ENCODE results near the gene TMEM60.
"Not testable (repeated sequence)": the region's sequence is repeated elsewhere in the genome, so short reads cannot be mapped to it uniquely, and the experiment has no call there.

Gene TMEM60, protein sequence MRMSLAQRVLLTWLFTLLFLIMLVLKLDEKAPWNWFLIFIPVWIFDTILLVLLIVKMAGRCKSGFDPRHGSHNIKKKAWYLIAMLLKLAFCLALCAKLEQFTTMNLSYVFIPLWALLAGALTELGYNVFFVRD

DNA sequence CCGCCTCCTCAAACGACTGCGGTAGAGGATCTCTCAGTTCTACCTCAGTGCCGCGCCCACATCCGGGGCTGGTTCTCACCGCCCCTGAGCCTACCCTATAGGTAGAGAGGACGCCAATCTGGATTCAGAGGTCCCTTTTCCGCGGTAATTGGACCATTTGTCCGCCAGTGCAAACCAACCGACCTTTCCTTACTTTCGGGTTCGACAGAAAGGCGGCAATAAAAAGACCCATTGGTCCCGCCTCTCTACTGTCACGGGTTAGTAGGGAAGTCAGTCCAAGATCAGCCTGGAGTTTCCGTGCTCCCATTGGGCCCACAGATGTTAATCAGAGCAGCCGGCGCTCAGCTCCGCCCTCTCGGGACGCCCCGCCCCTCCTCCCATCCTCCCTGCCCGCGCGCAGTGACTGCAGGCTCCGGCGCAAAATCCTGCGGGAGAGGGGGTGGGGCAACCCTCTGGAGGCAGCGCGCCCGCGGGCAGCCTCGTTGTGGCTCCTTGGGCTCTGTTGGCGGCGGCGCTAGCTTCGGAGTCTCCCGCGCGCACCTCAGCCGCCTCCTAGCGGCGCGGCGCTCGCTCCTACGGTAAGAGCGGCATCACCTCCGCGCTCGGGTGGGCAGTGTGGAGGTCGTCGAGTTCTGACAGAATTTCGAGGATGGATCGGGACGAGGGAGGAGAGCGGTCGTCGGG lies at the start of gene TMEM60, which contains the start of gene PHTF2:
TSS of gene TMEM60 (minus strand) at position 41 of the 684 bp plus-strand sequence. CDS start 4,061 bp downstream, outside the sequence.
TSS of gene PHTF2 (plus strand) at position 380 of the 684 bp plus-strand sequence.
- peaks cover 7% of the 10 kb centered on the region for H3K36me3 ChIP-seq (ENCODE audit: control insufficient read depth, insufficient read depth, low read length)

DNA sequence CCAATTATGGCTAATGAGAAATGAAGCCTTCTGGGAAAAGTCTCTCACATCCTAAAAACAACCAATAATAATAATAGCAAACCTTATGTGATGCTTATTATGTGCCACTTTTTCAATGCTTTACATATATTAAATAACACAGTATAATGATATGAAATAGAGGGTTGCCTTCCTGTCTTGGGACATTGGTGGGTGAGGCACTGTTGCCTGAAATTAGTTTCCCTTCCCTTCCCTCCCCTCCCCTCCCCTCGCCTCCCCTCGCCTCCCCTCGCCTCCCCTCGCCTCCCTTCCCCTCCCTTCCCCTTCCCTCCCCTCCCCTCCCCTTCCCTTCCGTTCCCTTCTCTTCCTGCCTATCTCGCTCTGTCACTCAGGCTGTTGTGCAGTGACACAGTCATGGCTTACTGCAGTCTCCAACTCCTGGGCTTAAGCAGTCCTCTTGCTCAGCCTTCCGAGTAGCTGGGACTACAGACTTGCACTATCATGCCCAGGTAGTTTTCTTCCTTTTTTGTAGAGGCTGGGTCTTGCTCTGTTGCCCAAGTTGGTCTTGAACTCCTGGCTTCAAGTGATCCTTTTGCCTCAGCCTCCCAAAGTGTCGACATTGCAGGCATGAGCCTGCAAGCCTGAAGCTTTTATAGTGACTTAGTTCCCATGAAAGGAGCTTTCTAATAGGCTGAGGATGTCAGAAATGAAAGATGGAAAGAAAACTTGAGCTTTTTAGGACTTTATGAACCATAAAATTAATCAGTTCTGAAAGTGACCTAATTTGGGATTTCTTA lies 48.3 kb upstream of the TMEM60 start:
- Histone ChIP-seq H3K9ac (ENCODE audit: low read length) (no peak overlapping the region), H3K27me3 (ENCODE audit: control insufficient read depth, insufficient read depth, low read length) (no peaks in the 10 kb centered on the region), H3K4me1 (ENCODE audit: control insufficient read depth, insufficient read depth, low read length) (peaks cover 2% of the 10 kb centered on the region; the same call in 1 of the 2 replicates), H3K9me3 (ENCODE audit: control insufficient read depth, insufficient read depth, low read depth, low read length) (no peaks in the 10 kb centered on the region), H3K4me3 (ENCODE audit: low read depth, low read length) (no peak overlapping the region), H3K27ac (ENCODE audit: low read depth, low read length) (no peak overlapping the region), H3K36me3 (ENCODE audit: control insufficient read depth, insufficient read depth, low read length) (no peaks in the 10 kb centered on the region)

More for the DNA sequence above, at the start of gene TMEM60, which contains the start of gene PHTF2:
- H3K4me3 ChIP-seq (ENCODE audit: low read depth, low read length) = peak within 1 kb of the TSS; percentile 95
- no peaks in the 10 kb centered on the region for H3K9me3 ChIP-seq (ENCODE audit: control insufficient read depth, insufficient read depth, low read depth, low read length)
- peak within 1 kb of the TSS; percentile 49; the same call in 1 of the 2 replicates for H3K27ac ChIP-seq (ENCODE audit: low read depth, low read length)
- peak within 1 kb of the TSS; percentile 89 for H3K9ac ChIP-seq (ENCODE audit: low read length)
- H3K27me3 ChIP-seq (ENCODE audit: control insufficient read depth, insufficient read depth, low read length) = no peaks in the 10 kb centered on the region
- peaks cover 18% of the 10 kb centered on the region for H3K4me1 ChIP-seq (ENCODE audit: control insufficient read depth, insufficient read depth, low read length)

DNA sequence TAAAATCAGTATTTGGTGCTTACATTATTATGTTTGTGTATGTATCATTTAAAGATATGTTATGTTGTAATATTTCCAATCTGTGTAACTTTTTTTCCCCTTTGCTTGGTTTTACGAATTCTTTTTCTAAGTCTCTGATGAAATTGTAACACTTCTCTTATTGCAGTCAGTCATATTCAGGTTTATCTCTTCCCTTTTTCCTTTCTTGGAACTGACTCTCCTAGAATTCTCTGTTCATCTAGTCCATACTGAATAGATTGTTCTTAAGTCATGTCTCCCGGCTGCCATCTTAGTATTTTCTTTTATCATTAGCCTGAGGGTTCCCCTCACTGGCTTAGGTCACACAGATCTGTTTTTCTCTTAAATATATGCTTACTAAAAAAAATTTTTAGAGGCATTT lies 45.0 kb upstream of the TMEM60 start:
- H3K27me3 ChIP-seq (ENCODE audit: control insufficient read depth, insufficient read depth, low read length) = no peaks in the 10 kb centered on the region
- no peaks in the 10 kb centered on the region for H3K9me3 ChIP-seq (ENCODE audit: control insufficient read depth, insufficient read depth, low read depth, low read length)
- no peak overlapping the region for H3K27ac ChIP-seq (ENCODE audit: low read depth, low read length)
- H3K9ac ChIP-seq (ENCODE audit: low read length) = no peak overlapping the region
- H3K4me1 ChIP-seq (ENCODE audit: control insufficient read depth, insufficient read depth, low read length) = peaks cover 6% of the 10 kb centered on the region; the same call in 1 of the 2 replicates
- no peak overlapping the region for H3K4me3 ChIP-seq (ENCODE audit: low read depth, low read length)
- H3K36me3 ChIP-seq (ENCODE audit: control insufficient read depth, insufficient read depth, low read length) = no peaks in the 10 kb centered on the region

DNA sequence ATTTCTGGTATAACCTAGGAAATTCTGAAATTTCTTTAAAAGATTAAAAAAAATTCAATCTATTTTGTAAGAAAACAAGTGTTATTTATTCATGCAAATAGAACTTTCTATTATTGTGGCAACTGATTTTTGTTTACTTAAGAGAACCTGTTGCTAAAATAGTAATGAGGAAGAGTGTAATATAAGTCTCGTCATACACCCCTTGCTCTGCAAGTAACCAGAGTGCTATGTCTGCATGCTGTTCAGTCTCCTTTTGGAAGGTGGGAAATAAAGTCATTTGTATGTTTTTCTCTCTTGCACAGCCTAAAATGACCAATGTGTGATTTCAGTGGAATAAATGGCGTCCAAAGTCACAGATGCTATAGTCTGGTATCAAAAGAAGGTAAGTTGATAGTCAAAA lies 41.7 kb upstream of the TMEM60 start:
- no peaks in the 10 kb centered on the region for H3K27me3 ChIP-seq (ENCODE audit: control insufficient read depth, insufficient read depth, low read length)
- H3K4me1 ChIP-seq (ENCODE audit: control insufficient read depth, insufficient read depth, low read length) = peaks cover 4% of the 10 kb centered on the region; the same call in 1 of the 2 replicates
- H3K36me3 ChIP-seq (ENCODE audit: control insufficient read depth, insufficient read depth, low read length) = no peaks in the 10 kb centered on the region
- H3K9me3 ChIP-seq (ENCODE audit: control insufficient read depth, insufficient read depth, low read depth, low read length) = no peaks in the 10 kb centered on the region
- H3K4me3 ChIP-seq (ENCODE audit: low read depth, low read length) = no peak overlapping the region
- no peak overlapping the region for H3K9ac ChIP-seq (ENCODE audit: low read length)
- H3K27ac ChIP-seq (ENCODE audit: low read depth, low read length) = no peak overlapping the region

DNA sequence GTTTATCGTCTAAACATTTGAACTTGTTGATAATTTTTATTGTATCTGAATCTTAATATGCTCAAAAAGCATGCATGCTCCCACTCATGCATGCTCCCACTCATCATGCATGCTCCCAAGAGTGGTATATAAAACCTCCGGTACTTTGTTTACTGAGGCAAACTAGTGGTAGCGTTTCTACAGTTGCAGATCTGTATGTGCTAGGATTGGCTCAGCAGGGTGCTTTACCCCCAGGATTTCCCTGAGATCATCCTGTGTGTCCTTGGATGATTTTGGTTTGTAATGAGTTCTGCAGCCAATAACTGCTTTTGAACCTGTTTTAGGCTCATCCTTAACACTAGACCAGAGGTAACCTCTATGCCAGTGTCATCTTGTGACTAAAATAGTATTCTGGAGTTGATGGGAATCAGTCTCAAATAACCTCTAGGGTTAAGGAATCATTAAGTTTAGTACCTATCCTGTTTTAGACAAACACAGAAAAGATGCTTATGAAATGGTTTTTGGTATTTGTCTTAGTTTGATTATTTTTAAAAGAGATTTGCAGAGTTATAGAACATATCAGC lies 40.8 kb upstream of the TMEM60 start:
- H3K4me3 ChIP-seq (ENCODE audit: low read depth, low read length) = no peak overlapping the region

DNA sequence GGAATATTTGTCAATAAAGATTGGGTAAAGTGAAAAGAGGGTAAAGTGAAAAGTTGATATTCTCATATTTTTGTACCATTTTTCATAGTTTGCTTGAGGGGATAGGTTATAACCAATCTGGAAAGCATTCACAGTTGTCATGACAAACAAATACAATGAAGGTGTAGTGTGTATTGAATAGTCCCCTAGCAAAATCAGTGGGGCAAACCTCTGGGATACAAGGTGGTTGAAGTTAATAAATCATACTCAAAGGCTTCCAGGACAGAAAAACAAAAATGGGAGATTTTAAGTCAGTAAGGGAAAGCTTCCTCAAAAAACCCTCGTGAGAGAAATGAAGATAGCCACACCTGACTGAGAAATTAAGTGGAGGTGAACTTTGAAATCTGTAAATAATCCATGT lies 39.7 kb upstream of the TMEM60 start:
- Histone ChIP-seq H3K4me1 (ENCODE audit: control insufficient read depth, insufficient read depth, low read length) (peaks cover 10% of the 10 kb centered on the region), H3K36me3 (ENCODE audit: control insufficient read depth, insufficient read depth, low read length) (no peaks in the 10 kb centered on the region), H3K9ac (ENCODE audit: low read length) (no peak overlapping the region), H3K4me3 (ENCODE audit: low read depth, low read length) (no peak overlapping the region), H3K9me3 (ENCODE audit: control insufficient read depth, insufficient read depth, low read depth, low read length) (no peaks in the 10 kb centered on the region), H3K27me3 (ENCODE audit: control insufficient read depth, insufficient read depth, low read length) (no peaks in the 10 kb centered on the region), H3K27ac (ENCODE audit: low read depth, low read length) (no peak overlapping the region)

More for the DNA sequence above, 40.8 kb upstream of the TMEM60 start:
- H3K9me3 ChIP-seq (ENCODE audit: control insufficient read depth, insufficient read depth, low read depth, low read length) = no peaks in the 10 kb centered on the region
- H3K9ac ChIP-seq (ENCODE audit: low read length) = no peak overlapping the region
- H3K27me3 ChIP-seq (ENCODE audit: control insufficient read depth, insufficient read depth, low read length) = no peaks in the 10 kb centered on the region
- no peaks in the 10 kb centered on the region for H3K36me3 ChIP-seq (ENCODE audit: control insufficient read depth, insufficient read depth, low read length)
- peaks cover 10% of the 10 kb centered on the region for H3K4me1 ChIP-seq (ENCODE audit: control insufficient read depth, insufficient read depth, low read length)
- no peak overlapping the region for H3K27ac ChIP-seq (ENCODE audit: low read depth, low read length)

DNA sequence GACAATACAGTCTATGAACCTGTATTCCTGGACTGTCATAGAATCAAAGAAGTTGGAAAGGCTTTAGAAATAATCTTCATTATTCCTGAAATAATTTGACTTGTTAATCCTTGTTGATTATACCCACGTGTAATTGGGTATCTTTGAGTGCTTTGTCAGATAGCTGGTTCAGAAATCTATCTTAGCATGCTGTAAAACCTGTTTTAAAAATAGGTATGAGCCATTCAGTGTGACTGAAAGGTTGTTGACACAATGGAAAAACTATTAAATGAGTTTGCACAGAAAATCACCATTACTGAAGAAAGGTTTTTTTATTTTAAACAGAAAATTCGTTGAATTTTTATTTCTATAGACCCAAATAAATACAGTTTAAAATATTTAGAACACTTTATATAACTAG lies 39.0 kb upstream of the TMEM60 start:
- no peak overlapping the region for H3K27ac ChIP-seq (ENCODE audit: low read depth, low read length)
- no peak overlapping the region for H3K4me3 ChIP-seq (ENCODE audit: low read depth, low read length)
- H3K9ac ChIP-seq (ENCODE audit: low read length) = no peak overlapping the region
- no peaks in the 10 kb centered on the region for H3K9me3 ChIP-seq (ENCODE audit: control insufficient read depth, insufficient read depth, low read depth, low read length)
- H3K4me1 ChIP-seq (ENCODE audit: control insufficient read depth, insufficient read depth, low read length) = peaks cover 10% of the 10 kb centered on the region
- H3K27me3 ChIP-seq (ENCODE audit: control insufficient read depth, insufficient read depth, low read length) = no peaks in the 10 kb centered on the region
- no peaks in the 10 kb centered on the region for H3K36me3 ChIP-seq (ENCODE audit: control insufficient read depth, insufficient read depth, low read length)

DNA sequence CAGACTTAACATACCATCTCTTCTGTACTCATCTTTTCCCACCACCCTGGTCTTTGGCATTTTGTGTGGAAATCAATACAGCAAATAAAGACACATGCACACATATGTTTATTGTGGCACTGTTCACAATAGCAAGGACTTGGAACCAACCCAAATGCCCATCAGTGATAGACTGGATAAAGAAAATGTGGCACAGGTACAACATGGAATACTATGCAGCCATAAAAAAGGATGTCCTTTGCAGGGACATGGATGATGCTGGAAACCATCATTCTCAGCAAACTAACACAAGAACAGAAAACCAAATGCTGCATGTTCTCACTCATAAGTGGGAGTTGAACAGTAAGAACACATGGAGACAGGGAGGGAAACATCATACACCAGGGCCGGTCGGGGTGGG lies 38.2 kb upstream of the TMEM60 start:
- not testable (repeated sequence) for H3K9me3 ChIP-seq (ENCODE audit: control insufficient read depth, insufficient read depth, low read depth, low read length); H3K4me1 ChIP-seq (ENCODE audit: control insufficient read depth, insufficient read depth, low read length); H3K36me3 ChIP-seq (ENCODE audit: control insufficient read depth, insufficient read depth, low read length); H3K9ac ChIP-seq (ENCODE audit: low read length); H3K27ac ChIP-seq (ENCODE audit: low read depth, low read length); H3K4me3 ChIP-seq (ENCODE audit: low read depth, low read length); H3K27me3 ChIP-seq (ENCODE audit: control insufficient read depth, insufficient read depth, low read length)

DNA sequence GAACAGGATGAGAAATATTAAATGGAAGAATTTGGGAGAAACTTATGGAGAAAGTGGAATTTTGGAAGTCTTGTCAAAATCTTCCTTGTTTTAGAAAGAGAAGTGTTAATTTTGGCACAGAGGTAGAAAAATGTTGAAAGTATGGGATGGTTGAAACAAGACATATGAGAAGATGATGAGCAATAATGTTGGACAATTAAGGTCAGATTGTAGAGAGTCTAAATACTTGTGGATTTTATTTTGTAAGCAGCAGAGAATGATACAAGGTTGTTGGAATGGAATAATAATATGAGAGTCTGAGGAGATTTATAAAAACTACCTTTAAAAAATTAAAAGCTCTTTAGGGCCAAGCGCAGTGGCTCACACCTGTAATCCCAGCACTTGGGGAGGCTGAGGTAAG lies 34.9 kb upstream of the TMEM60 start:
- H3K4me1 ChIP-seq (ENCODE audit: control insufficient read depth, insufficient read depth, low read length) = peaks cover 6% of the 10 kb centered on the region; the same call in 1 of the 2 replicates
- H3K36me3 ChIP-seq (ENCODE audit: control insufficient read depth, insufficient read depth, low read length) = no peaks in the 10 kb centered on the region
- H3K4me3 ChIP-seq (ENCODE audit: low read depth, low read length) = no peak overlapping the region
- H3K27ac ChIP-seq (ENCODE audit: low read depth, low read length) = no peak overlapping the region
- H3K27me3 ChIP-seq (ENCODE audit: control insufficient read depth, insufficient read depth, low read length) = no peaks in the 10 kb centered on the region
- H3K9ac ChIP-seq (ENCODE audit: low read length) = no peak overlapping the region
- H3K9me3 ChIP-seq (ENCODE audit: control insufficient read depth, insufficient read depth, low read depth, low read length) = no peaks in the 10 kb centered on the region

DNA sequence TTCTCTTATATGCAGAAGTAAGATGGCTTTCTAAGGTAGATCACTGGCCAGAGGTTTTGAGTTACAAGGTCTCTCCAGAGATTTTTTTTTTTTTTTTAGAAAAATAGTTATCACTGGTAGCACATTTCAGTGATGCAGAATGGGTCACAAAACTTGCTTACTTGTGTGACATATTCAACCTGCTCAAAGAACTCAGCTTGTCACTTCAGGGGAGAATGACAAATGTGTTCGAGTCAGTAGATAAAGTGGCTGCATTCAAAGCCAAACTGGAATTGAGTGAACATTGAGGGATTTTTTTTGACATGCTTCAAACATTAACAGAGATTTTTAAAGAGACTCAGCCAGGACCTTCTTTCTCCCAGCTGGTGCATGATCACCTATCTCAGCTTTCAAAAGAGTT lies 33.7 kb upstream of the TMEM60 start:
- Histone ChIP-seq H3K9ac (ENCODE audit: low read length) (no peak overlapping the region), H3K4me1 (ENCODE audit: control insufficient read depth, insufficient read depth, low read length) (peaks cover 6% of the 10 kb centered on the region; the same call in 1 of the 2 replicates)

More for the DNA sequence above, 33.7 kb upstream of the TMEM60 start:
- H3K27me3 ChIP-seq (ENCODE audit: control insufficient read depth, insufficient read depth, low read length) = no peaks in the 10 kb centered on the region
- no peaks in the 10 kb centered on the region for H3K9me3 ChIP-seq (ENCODE audit: control insufficient read depth, insufficient read depth, low read depth, low read length)
- no peaks in the 10 kb centered on the region for H3K36me3 ChIP-seq (ENCODE audit: control insufficient read depth, insufficient read depth, low read length)
- H3K27ac ChIP-seq (ENCODE audit: low read depth, low read length) = no peak overlapping the region
- H3K4me3 ChIP-seq (ENCODE audit: low read depth, low read length) = no peak overlapping the region
